ENCODE results near the gene FBXO4.

FBXO4 gene, protein sequence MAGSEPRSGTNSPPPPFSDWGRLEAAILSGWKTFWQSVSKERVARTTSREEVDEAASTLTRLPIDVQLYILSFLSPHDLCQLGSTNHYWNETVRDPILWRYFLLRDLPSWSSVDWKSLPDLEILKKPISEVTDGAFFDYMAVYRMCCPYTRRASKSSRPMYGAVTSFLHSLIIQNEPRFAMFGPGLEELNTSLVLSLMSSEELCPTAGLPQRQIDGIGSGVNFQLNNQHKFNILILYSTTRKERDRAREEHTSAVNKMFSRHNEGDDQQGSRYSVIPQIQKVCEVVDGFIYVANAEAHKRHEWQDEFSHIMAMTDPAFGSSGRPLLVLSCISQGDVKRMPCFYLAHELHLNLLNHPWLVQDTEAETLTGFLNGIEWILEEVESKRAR

DNA sequence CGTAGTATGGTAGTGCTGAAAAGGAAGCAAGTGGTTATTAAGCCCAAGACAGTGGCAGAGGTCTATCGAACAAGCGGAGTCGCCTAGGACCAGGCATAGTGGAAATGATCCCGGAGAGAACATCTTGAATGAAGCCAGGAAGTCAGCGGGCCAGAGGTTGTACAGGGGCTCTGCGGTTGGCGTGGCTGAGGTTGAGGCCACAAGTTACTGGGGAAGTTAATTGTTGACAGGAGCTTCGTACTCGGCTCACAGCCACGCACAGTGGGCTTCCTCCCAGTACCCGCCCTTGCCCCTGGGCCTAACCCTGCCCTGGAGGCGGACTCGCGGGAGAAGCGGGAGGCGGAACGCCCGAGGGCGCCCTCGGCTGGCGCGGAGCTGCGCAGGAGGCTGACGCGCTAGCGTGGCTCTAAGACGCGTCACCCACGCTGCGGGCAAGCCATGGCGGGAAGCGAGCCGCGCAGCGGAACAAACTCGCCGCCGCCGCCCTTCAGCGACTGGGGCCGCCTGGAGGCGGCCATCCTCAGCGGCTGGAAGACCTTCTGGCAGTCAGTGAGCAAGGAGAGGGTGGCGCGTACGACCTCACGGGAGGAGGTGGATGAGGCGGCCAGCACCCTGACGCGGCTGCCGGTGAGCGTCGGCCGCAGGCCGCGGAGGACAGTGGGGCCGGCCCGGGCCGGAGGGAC, at the start of gene FBXO4:
Gene FBXO4 (plus strand): TSS at position 410 of the 683 bp plus-strand sequence. CDS start 29 bp downstream, at position 439.
- DNase-seq: peak; percentile 91

GRCh38 chr5:41876678-41877077, 48.4 kb upstream of the FBXO4 start:
- no peak for DNase-seq

- no peak for DNase-seq
Observed at GRCh38 chr5:41877408-41877807, 47.7 kb upstream of the FBXO4 start.

GRCh38 chr5:41878173-41878572, 46.9 kb upstream of the FBXO4 start:
- no peak for DNase-seq

- DNase-seq: no peak
Observed at GRCh38 chr5:41878643-41879478, 46.2 kb upstream of the FBXO4 start.

GRCh38 chr5:41882765-41883164, 42.3 kb upstream of the FBXO4 start:
- no peak for DNase-seq

- DNase-seq: no peak
Observed at GRCh38 chr5:41883243-41883642, 41.8 kb upstream of the FBXO4 start.

DNA sequence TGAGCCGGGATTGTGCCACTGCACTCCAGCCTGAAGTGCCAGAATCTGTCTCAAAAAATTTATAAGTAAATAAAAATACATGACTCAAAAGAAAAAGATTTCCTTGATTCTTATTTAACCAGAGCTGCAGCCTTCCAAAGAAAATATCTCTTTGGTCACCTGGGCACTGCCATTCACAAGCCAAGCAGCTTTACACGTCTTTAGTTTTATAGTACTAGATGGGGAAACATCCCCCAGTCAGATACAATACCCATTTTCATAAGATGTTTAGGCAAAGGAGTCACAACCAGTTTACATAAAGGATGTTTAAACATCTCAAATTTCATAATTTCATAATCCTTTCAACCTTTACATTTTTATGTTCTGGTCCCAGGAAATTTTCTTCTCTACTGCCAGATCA, 41.1 kb upstream of the FBXO4 start:
- no peak for DNase-seq

GRCh38 chr5:41885286-41885685, 39.8 kb upstream of the FBXO4 start:
- DNase-seq: no peak

DNA sequence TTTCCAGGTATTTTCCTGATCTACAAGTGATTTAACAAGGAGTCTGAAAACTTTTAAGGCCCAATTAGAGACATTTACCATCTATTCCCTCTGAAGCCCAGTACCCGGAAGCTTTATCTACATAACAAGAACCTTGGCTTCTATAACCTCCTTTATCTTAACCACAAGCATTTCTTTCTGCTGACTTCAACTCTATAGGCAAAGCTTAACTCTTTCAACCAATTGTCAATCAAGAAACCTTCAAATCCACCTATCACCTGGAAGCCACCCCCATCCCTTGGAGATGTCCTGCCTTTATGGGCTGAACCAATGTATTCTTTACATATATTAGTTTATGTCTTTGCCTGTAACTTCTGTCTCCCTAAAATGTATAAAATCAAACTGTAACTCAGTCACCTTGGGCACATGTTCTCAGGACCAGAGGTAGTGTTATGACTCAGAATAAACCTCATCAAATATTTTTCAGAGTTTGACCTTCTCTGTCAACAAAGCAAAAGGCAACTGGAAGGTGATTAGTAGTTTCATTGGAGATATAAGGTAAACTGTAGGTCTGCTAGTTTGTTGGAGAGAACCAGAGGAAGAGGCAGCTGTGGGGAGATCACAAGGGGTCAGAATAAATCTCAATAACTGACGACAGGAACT, 33.9 kb upstream of the FBXO4 start:
- DNase-seq: no peak

DNA sequence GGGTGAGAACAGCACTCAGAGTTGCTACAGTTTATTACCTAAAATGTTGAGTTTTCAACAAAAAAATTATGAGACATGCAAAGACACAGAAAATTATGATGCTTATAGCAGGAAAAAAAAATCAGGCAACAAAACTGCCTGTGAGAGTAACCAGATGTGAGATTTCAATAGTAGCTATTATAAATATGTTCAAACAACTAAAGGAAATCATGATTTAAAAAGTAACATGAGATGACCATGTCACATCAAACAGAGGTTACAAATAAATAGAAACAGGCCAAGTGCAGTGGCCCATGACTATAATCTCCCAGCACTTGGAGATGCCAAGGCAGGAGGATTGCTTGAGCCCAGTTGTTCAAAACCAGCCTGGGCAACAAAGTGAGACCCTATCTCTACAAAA, 33.0 kb upstream of the FBXO4 start:
- no peak for DNase-seq

DNA sequence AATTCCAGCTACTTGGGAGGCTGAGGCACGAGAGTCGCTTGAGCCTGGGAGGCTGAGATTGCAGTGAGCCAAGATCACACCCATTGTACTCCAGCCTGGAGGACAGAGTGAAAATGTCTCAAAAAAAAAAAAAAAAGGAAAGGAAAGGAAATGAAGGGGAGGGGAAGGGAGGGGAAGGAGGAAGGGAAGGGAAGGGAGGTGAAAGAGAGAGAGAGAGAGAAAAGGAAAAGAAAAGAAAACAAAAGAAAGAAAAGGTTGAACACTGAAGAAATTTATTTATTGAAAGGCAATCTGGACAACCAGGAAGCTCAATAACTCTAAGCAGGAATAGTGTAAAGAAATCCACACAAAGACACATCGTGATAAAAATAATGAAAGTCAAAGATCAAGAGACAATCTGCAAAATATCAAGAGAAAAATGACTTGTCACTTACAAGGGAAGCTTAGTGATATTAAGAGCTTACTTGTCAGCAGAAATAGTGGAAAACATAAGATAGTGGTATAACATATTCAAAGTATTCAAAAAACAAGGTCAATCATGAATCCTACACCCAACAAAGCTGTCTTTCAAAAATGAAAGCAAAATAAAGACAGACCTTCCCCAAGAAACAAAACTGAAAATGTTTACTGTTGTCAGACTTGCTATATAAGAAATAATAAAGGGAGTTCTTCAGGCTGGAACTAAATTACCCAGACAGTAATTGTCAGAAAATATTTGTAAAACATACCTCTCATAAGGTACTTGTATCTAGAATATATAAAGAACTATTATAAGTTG, 31.8 kb upstream of the FBXO4 start:
- DNase-seq: no peak

- no peak for DNase-seq
Observed at GRCh38 chr5:41896230-41896629, 28.9 kb upstream of the FBXO4 start.

DNA sequence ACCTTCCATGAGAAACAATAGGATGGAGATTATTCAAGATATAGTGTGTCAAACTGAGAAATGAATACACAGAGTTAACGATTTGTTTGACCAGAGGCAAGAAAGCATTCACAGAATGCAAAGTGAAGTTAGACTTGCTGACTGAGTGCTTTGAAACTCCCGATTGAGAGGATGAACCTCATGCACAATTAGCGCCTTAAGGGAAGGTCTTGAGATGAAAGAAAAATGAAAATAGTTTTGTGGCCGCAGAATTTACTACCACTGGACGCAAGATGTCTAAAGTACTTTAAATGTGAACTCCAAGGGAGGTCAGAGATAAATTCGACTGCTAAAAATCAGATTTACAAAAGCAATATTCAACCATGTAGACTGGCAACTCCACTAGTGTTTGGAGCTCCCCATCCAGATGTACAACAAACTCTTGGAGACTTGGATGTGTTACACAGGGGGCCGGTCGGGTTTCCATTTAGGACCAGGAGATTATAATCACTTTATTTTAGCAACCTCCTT, 21.6 kb upstream of the FBXO4 start:
- no peak for DNase-seq

GRCh38 chr5:41903892-41904799, 20.9 kb upstream of the FBXO4 start, which contains the start of gene RIMOC1:
RIMOC1 (plus strand) TSS chr5:41904344; CDS start chr5:41904368, 24 bp downstream.
- DNase-seq: peak; percentile 99

- no peak for DNase-seq
Observed at GRCh38 chr5:41906151-41906550, 18.9 kb upstream of the FBXO4 start.

DNA sequence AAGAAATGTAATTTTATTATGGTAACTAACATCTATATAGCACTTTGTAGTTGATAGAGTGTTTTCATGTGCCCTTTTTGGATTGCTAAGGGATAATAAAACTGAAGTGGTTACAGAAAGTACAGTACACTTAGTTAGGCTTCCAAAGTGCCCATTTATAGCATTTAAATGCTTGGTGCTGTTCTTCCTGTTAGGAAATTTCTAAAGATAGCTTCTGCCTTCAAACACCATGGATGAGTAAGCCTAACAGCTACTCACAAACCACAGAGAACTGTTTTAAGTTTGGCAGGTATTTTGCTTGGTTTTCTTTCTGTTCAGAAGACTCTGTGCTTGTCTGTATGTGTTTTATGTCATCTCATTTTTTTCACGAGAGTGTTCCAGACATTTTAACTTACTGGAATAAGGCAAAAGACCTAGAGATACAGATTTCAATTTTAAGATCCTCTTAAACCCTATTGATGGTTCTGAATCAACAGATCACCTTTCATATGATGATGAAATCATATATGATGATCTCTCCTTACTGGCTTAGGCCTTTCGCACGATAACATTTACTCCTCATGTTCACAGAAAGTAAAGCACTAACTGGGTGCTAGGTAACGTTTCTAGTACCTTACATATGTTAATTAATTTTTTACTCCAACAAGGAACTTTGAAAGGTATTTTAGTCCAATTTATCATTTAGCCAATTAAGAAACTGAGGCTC, 16.6 kb upstream of the FBXO4 start:
- DNase-seq: no peak

DNA sequence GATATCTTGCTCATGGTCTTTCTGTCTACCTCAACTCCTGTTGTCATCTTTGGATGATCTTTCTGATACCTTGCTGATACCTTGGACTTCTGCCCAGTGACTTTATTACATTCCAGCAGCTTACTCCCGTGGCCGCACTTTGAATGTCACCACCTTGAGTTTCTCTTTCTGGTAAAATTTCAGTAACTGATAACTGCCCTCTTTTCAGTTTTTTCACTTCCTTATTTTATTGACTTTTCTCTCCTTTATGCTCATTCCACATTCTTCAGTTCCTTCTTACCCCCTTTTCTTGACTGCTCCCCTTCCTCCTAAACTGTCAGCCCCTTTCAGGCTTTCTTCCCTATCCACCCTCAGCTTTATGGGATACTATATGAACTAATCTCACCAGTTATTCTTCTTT, 7.0 kb upstream of the FBXO4 start:
- DNase-seq: no peak

DNA sequence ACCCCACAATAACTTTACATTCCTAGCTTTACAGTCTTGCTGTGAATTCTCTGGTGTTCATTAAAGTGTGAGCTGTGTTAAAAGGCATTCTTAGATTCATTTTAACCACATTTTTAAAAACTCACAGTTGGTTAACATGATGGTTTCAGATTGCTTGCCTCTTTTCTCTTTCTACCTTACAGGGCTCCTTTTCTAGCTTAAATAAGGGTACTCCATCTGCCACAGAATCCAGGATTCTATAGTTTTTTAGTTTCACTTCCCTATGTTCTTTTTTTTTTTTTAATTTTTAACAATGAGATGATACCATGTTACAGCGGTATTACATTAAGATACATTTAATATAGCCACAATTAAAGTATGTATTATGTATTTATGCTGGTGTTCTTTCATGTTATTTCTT, 3.9 kb upstream of the FBXO4 start:
- DNase-seq: no peak

- DNase-seq: no peak
Observed at GRCh38 chr5:41921874-41922273, 3.2 kb upstream of the FBXO4 start.
